H1 (cell line): ENCODE data around the gene ETS1. TPM values are rescaled to one million over a fixed set of nuclear protein-coding genes. Genes with fewer than 3 reads are reported as not detected.

Experiments used
- CTCF ChIA-PET: fragments of 300-600 bp; sonication (Branson Sonifier 250); formaldehyde crosslinking; loops from one replicate; lab custom pipeline; 2021; ENCODE audit not compliant: partially characterized antibody; lab: Charles Lee
- POLR2A ChIA-PET: fragments of 300-600 bp; sonication (Branson Sonifier 250); formaldehyde crosslinking; loops from one replicate; lab custom pipeline; 2021; ENCODE audit warnings: inconsistent platforms; ENCODE audit not compliant: partially characterized antibody; lab: Charles Lee
- DNase-seq, 2 experiments: peaks; one replicate each; pipeline versions ENCODE4 v3.0.0 to v3.0.0-alpha.2; 2010 to 2022; ENCODE audit warnings: low spot score in 2 of 2, low read depth in 1 of 2, mixed read lengths in 1 of 2
- FAIRE-seq: peaks from 2 replicates; lab custom pipeline; 2011; peaks lifted over from hg19 to GRCh38; lab: Jason Lieb, UNC
- H2AFZ ChIP-seq: 2 replicates; pipeline ENCODE4 v1.8.1; 2012; ENCODE audit warnings: low read length, inconsistent platforms
- H2AK5ac ChIP-seq: 2 replicates; pipeline ENCODE4 v1.6.1; 2013; ENCODE audit warnings: low read depth, low read length
- H2BK120ac ChIP-seq: replicated peaks from 2 replicates; pipeline ENCODE3; 2013; ENCODE audit warnings: low read depth, low read length, inconsistent platforms
- H2BK12ac ChIP-seq: 2 replicates; pipeline ENCODE4 v1.6.1; 2013; ENCODE audit warnings: low read depth, low read length
- H2BK15ac ChIP-seq: 2 replicates; pipeline ENCODE4 v1.6.1; 2013; ENCODE audit warnings: low read length
- H2BK20ac ChIP-seq: 2 replicates; pipeline ENCODE4 v1.6.1; 2013; ENCODE audit warnings: low read length
- H2BK5ac ChIP-seq: 2 replicates; pipeline ENCODE4 v1.6.1; 2013; ENCODE audit warnings: low read depth, low read length
- H3K14ac ChIP-seq: 2 replicates; pipeline ENCODE4 v1.6.1; 2013; ENCODE audit warnings: inconsistent platforms; ENCODE audit not compliant: insufficient read length
- H3K18ac ChIP-seq: 2 replicates; pipeline ENCODE4 v1.6.1; 2013; ENCODE audit warnings: low read length; ENCODE audit errors: extremely low read depth
- H3K23ac ChIP-seq: 2 replicates; pipeline ENCODE4 v1.6.1; 2013; ENCODE audit warnings: inconsistent platforms; ENCODE audit not compliant: insufficient read length
- H3K23me2 ChIP-seq: 2 replicates; pipeline ENCODE4 v1.6.1; 2013; ENCODE audit warnings: low read depth, low read length
- H3K27ac ChIP-seq: 2 replicates; pipeline ENCODE4 v1.6.1; 2011; ENCODE audit warnings: low read depth, low read length, inconsistent platforms
- H3K27me3 ChIP-seq, 4 experiments: replicated peaks in 1 of 4; 1 replicate in 1 of 4; 2 replicates in 3 of 4; pipeline versions ENCODE4 v1.6.1 to v1.8.1; 2011 to 2013; ENCODE audit warnings: low read length in 3 of 4, mild to moderate bottlenecking in 3 of 4, inconsistent platforms in 2 of 4, mixed read lengths in 2 of 4, moderate library complexity in 1 of 4; ENCODE audit not compliant: control insufficient read depth in 3 of 4, insufficient read depth in 3 of 4; ENCODE audit errors: extremely low read depth in 1 of 4
- H3K36me3 ChIP-seq, 4 experiments: 2 replicates each; pipeline versions ENCODE4 v1.6.1 to v1.8.1; 2011 to 2013; ENCODE audit warnings: mild to moderate bottlenecking in 4 of 4, low read length in 3 of 4, moderate library complexity in 2 of 4, control low read depth in 1 of 4, inconsistent platforms in 1 of 4; ENCODE audit not compliant: insufficient read depth in 4 of 4, control insufficient read depth in 2 of 4
- H3K4ac ChIP-seq: replicated peaks from 2 replicates; pipeline ENCODE3; 2013; ENCODE audit warnings: low read length, low read depth, mixed read lengths, inconsistent platforms; ENCODE audit not compliant: insufficient read length
- H3K4me1 ChIP-seq, 4 experiments: replicated peaks in 1 of 4; 1 replicate in 1 of 4; 2 replicates in 3 of 4; pipeline versions ENCODE4 v1.6.1 to v1.8.1; 2011 to 2013; ENCODE audit warnings: low read length in 3 of 4, inconsistent platforms in 2 of 4, mixed read lengths in 1 of 4; ENCODE audit not compliant: insufficient read depth in 4 of 4, control insufficient read depth in 3 of 4
- H3K4me2 ChIP-seq, 2 experiments: 2 replicates each; pipeline versions ENCODE4 v1.6.1 to v1.8.1; 2011 to 2013; ENCODE audit warnings: low read depth in 2 of 2, low read length in 2 of 2, control low read depth in 1 of 2, inconsistent platforms in 1 of 2, mild to moderate bottlenecking in 1 of 2; ENCODE audit not compliant: insufficient read depth in 1 of 2
- H3K4me3 ChIP-seq, 4 experiments: fragments of 200-600, 300-600 bp in 1 of 4; sonication (generic), shearing (Covaris generic), sonication (Bioruptor Twin) in 1 of 4; 2 replicates each; pipeline versions ENCODE4 v1.5.1 to v1.8.1; 2011 to 2016; ENCODE audit warnings: low read length in 4 of 4, low read depth in 3 of 4, control low read depth in 2 of 4, inconsistent platforms in 2 of 4, mild to moderate bottlenecking in 2 of 4, mixed read lengths in 1 of 4, moderate library complexity in 1 of 4; ENCODE audit not compliant: insufficient read depth in 2 of 4; ENCODE audit errors: extremely low read depth in 1 of 4
- H3K56ac ChIP-seq: replicated peaks from 2 replicates; pipeline ENCODE3; 2013; ENCODE audit warnings: low read depth, mild to moderate bottlenecking, mixed read lengths, low read length, inconsistent platforms; ENCODE audit not compliant: insufficient read length
- H3K79me1 ChIP-seq: 2 replicates; pipeline ENCODE4 v1.6.1; 2013; ENCODE audit warnings: low read depth, low read length, control low read depth
- H3K79me2 ChIP-seq, 2 experiments: 2 replicates each; pipeline versions ENCODE4 v1.6.1 to v1.8.1; 2012 to 2013; ENCODE audit warnings: low read length in 2 of 2, mild to moderate bottlenecking in 2 of 2, inconsistent platforms in 1 of 2; ENCODE audit not compliant: insufficient read depth in 2 of 2, control insufficient read depth in 1 of 2
- H3K9ac ChIP-seq, 4 experiments: replicated peaks in 1 of 4; 1 replicate in 1 of 4; 2 replicates in 3 of 4; pipeline versions ENCODE4 v1.6.1 to v1.8.1; 2011 to 2013; ENCODE audit warnings: low read depth in 3 of 4, low read length in 3 of 4, control low read depth in 2 of 4, mild to moderate bottlenecking in 2 of 4, moderate library complexity in 2 of 4, inconsistent platforms in 1 of 4; ENCODE audit errors: extremely low read depth in 1 of 4
- H3K9me3 ChIP-seq, 2 experiments: 2 replicates each; pipeline versions ENCODE4 v1.6.1 to v1.8.1; 2012 to 2013; ENCODE audit warnings: mild to moderate bottlenecking in 2 of 2, moderate library complexity in 2 of 2, control low read depth in 1 of 2, inconsistent platforms in 1 of 2, low read depth in 1 of 2, low read length in 1 of 2, mixed read lengths in 1 of 2; ENCODE audit not compliant: insufficient read depth in 2 of 2
- H4K20me1 ChIP-seq, 2 experiments: replicated peaks in 1 of 2; 2 replicates each; pipeline versions ENCODE3 to v1.8.1; 2011 to 2013; ENCODE audit warnings: inconsistent platforms in 2 of 2, low read length in 2 of 2, mild to moderate bottlenecking in 1 of 2; ENCODE audit not compliant: insufficient read depth in 2 of 2, control insufficient read depth in 1 of 2
- H4K5ac ChIP-seq: 2 replicates; pipeline ENCODE4 v1.6.1; 2013; ENCODE audit warnings: low read length, low read depth, mixed read lengths, inconsistent platforms; ENCODE audit not compliant: insufficient read length
- H4K8ac ChIP-seq: 2 replicates; pipeline ENCODE4 v1.8.0; 2013; ENCODE audit warnings: mild to moderate bottlenecking, moderate library complexity, low read length, inconsistent platforms; ENCODE audit not compliant: insufficient read depth; ENCODE audit errors: extremely low read depth
- H4K91ac ChIP-seq: replicated peaks from 2 replicates; pipeline ENCODE3; 2013; ENCODE audit warnings: low read length, mixed read lengths, inconsistent platforms; ENCODE audit not compliant: insufficient read length
- BRCA1 ChIP-seq: IDR thresholded peaks from 2 replicates; pipeline ENCODE4 v1.6.1; 2012; ENCODE audit warnings: low read depth, low read length, improper control_type of control experiment
- CHD1 ChIP-seq: IDR thresholded peaks from 2 replicates; pipeline ENCODE4 v1.6.1; 2012; ENCODE audit warnings: low read depth, low read length, improper control_type of control experiment
- JUN ChIP-seq: IDR thresholded peaks from 2 replicates; pipeline ENCODE4 v1.6.1; 2011; ENCODE audit warnings: low read depth, mild to moderate bottlenecking, improper control_type of control experiment, low read length
- RAD21 ChIP-seq, 2 experiments: IDR thresholded peaks in 1 of 2; conservative IDR thresholded peaks in 1 of 2; 2 replicates each; pipeline ENCODE4 v1.6.1; 2011; ENCODE audit warnings: low read depth in 2 of 2, low read length in 2 of 2, improper control_type of control experiment in 1 of 2, inconsistent platforms in 1 of 2, mild to moderate bottlenecking in 1 of 2, moderate library complexity in 1 of 2
- RXRA ChIP-seq: IDR thresholded peaks from 2 replicates; pipeline ENCODE4 v1.6.1; 2011; ENCODE audit warnings: low read depth, mild to moderate bottlenecking, low read length, moderate library complexity; ENCODE audit not compliant: insufficient read depth
- SAP30 ChIP-seq: fragments of 300-600 bp; sonication (generic); IDR thresholded peaks from 2 replicates; pipeline ENCODE4 v1.7.1; 2012; ENCODE audit warnings: low read length, moderate library complexity, mild to moderate bottlenecking, inconsistent platforms; ENCODE audit not compliant: insufficient read depth, insufficient replicate concordance
- SRF ChIP-seq: IDR thresholded peaks from 2 replicates; pipeline ENCODE4 v1.6.1; 2011; ENCODE audit warnings: mild to moderate bottlenecking, low read depth, low read length, moderate library complexity
- TBP ChIP-seq: IDR thresholded peaks from 2 replicates; pipeline ENCODE4 v1.6.1; 2011; ENCODE audit warnings: low read depth, low read length, improper control_type of control experiment
- WGBS, 2 experiments: shearing (Covaris generic) in 1 of 2; methylation state at CpG; one replicate each; pipeline versions ENCODE4 v1.1.6 to v1.1.7; 2013 to 2015; ENCODE audit warnings: low lambda C conversion rate in 2 of 2, mixed read lengths in 2 of 2, inconsistent platforms in 1 of 2, low coverage in 1 of 2, missing lambda C conversion rate in 1 of 2; ENCODE audit not compliant: insufficient replicate concordance in 2 of 2, insufficient coverage in 1 of 2, insufficient read length in 1 of 2; ENCODE audit errors: extremely low coverage in 1 of 2, missing lambda C conversion rate in 1 of 2; 5-methylcytosine and 5-hydroxymethylcytosine counted together
- polyA plus RNA-seq, 7 experiments: library from polyadenylated mRNA; depleted of rRNA in 3 of 7; stranded (reverse) in 5 of 7; unstranded in 2 of 7; fragments of >200 nt in 5 of 7; fragments of 200-250 nt in 2 of 7; gene quantifications; 1 replicate in 5 of 7; 2 replicates in 1 of 7; 4 replicates in 1 of 7; pipeline versions ENCODE4 v1.2.1 to v1.2.3, GENCODE V29; 2011 to 2013; ENCODE audit warnings: missing spikeins in 2 of 7, mixed read lengths in 2 of 7
- total RNA-seq: library from RNA; stranded (reverse); fragmentation: NEBNext Ultra II Directional; extraction: Animal tissue kit (Norgen Biotek cat#: 25700); gene quantifications from 2 replicates; pipeline ENCODE4 v1.2.1, GENCODE V29; 2021
- TF ChIP-seq, protein P1 (sequence below), 3 experiments: IDR thresholded peaks; 1 replicate in 2 of 3; 2 replicates in 1 of 3; pipeline versions ENCODE4 v1.5.1 to v1.6.1; 2011; ENCODE audit warnings: low read length in 3 of 3, mild to moderate bottlenecking in 3 of 3, inconsistent platforms in 2 of 3, low read depth in 1 of 3, moderate library complexity in 1 of 3; ENCODE audit not compliant: insufficient read depth in 1 of 3; ENCODE audit errors: control extremely low read depth in 1 of 3

The ETS1 gene
- total and polyA plus RNA-seq, 2 of the 8 experiments (the other 6 are each of a cell fraction or from before 2014, with no cell fraction given) = 10.0 to 35.3 TPM

DNA sequence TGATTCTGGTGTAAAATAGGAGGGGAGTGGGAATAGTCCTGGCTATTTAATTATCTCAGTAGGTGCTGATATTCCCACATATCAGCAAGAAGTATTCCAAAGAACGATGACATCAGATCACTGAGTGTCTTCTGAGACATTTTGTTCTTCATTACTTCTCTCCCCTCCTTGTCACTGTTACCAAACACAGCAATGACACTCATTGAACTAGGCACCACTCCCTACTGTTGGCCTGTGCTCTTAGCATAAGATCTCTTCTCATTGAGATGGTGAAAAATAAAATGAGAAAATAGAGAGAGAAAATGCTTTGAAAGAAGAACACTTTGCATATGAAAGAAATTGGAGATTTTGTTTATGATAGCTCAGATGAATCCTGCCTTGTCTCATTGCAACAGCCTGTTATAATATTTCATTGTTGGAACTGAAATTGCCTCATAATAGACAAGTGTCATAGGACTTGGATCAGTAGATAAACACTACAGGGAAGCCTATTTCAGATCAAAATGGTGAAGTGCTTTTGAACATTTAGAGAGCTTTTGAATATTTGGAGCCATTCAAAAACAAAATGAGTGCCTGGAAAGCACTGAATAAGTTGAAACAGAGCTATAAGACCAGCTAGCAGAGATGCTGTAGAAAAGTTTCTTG, 11.3 kb upstream of the ETS1 start:
- ChIA-PET CTCF (interaction anchor here (0.8 to 2.4 kb wide), 7 partner anchors 9 to 210 kb away, joined by 3 to 10 read pairs (median 3); no protein-coding TSS in a partner anchor), POLR2A (interaction anchor here (1.2 to 1.4 kb wide), 3 partner anchors 14 to 273 kb away, joined by 3 to 4 read pairs (median 3); no protein-coding TSS in a partner anchor)
- no peaks in the 10 kb centered on the region for H3K9me3 ChIP-seq
- no peaks in the 10 kb centered on the region for H3K36me3 ChIP-seq
- H3K56ac ChIP-seq = no peak overlapping the region
- no peak overlapping the region for H3K27ac ChIP-seq
- no peak for FAIRE-seq
- no peak overlapping the region for H3K23ac ChIP-seq
- no peaks in the 10 kb centered on the region for H4K20me1 ChIP-seq
- H2BK5ac ChIP-seq = no peak overlapping the region
- no peak overlapping the region; the same call in 1 of the 2 replicates for H2BK12ac ChIP-seq
- peaks cover 0 to 11% (median 2%) of the 10 kb centered on the region in 4 experiments; a peak in 4 of 7 replicates for H3K4me1 ChIP-seq
- WGBS, 2 experiments = 75% methylated on average over 1 of the region's 1 CpG; no CpG with 5 or more reads in 1 of the 2 experiments
- no peak overlapping the region for H2AFZ ChIP-seq
- H4K91ac ChIP-seq = no peak overlapping the region
- H3K79me1 ChIP-seq = no peaks in the 10 kb centered on the region
- H2BK15ac ChIP-seq = no peak overlapping the region
- H3K23me2 ChIP-seq = no peaks in the 10 kb centered on the region; the same call in 1 of the 2 replicates
- H3K4me2 ChIP-seq = no peak overlapping the region
- H2BK120ac ChIP-seq = no peak overlapping the region
- H3K18ac ChIP-seq = no peak overlapping the region
- no peak for DNase-seq
- H3K4me3 ChIP-seq = no peak overlapping the region
- no peaks in the 10 kb centered on the region for H3K79me2 ChIP-seq
- H2BK20ac ChIP-seq = no peak overlapping the region
- no peak overlapping the region for H4K8ac ChIP-seq
- H3K4ac ChIP-seq = no peak overlapping the region
- H4K5ac ChIP-seq = no peak overlapping the region
- no peak overlapping the region for H2AK5ac ChIP-seq
- no peak overlapping the region for H3K14ac ChIP-seq
- H3K27me3 ChIP-seq = no peaks in the 10 kb centered on the region; a peak in 1 of 7 replicates
- no peak overlapping the region for H3K9ac ChIP-seq
- TF ChIP-seq JUN (no peak), RAD21 (IDR thresholded peaks at IDR 0.05 in 1 of 2, conservative IDR thresholded peaks at IDR 0.05 in 1 of 2; ENCODE audit: low read depth in 2 of 2, low read length in 2 of 2) (no peak), SRF (no peak), RXRA (no peak), CHD1 (no peak), BRCA1 (no peak), SAP30 (no peak), TBP (no peak)
- TF ChIP-seq, protein P1, sequence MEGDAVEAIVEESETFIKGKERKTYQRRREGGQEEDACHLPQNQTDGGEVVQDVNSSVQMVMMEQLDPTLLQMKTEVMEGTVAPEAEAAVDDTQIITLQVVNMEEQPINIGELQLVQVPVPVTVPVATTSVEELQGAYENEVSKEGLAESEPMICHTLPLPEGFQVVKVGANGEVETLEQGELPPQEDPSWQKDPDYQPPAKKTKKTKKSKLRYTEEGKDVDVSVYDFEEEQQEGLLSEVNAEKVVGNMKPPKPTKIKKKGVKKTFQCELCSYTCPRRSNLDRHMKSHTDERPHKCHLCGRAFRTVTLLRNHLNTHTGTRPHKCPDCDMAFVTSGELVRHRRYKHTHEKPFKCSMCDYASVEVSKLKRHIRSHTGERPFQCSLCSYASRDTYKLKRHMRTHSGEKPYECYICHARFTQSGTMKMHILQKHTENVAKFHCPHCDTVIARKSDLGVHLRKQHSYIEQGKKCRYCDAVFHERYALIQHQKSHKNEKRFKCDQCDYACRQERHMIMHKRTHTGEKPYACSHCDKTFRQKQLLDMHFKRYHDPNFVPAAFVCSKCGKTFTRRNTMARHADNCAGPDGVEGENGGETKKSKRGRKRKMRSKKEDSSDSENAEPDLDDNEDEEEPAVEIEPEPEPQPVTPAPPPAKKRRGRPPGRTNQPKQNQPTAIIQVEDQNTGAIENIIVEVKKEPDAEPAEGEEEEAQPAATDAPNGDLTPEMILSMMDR (IDR thresholded peaks at IDR 0.05; ENCODE audit: control extremely low read depth in 1 of 3, insufficient read depth in 1 of 3, low read depth in 1 of 3, low read length in 3 of 3) = no peak
